Prostate gland (tissue), 2 donors: ENCODE results near the gene LNX1.

Experiments
- CTCF ChIP-seq, 4 experiments: fragments of 200-600 bp in 2 of 4; fragments of 450-650 bp in 2 of 4; sonication (generic) in 2 of 4; IDR thresholded peaks; 1 replicate in 3 of 4; 2 replicates in 1 of 4; pipeline ENCODE4 v1.5.1; 2016 to 2019; ENCODE audit warnings: antibody characterized with exemption in 4 of 4, mild to moderate bottlenecking in 2 of 4, moderate library complexity in 2 of 4
- POLR2A ChIP-seq: fragments of 450-650 bp; IDR thresholded peaks from one replicate; pipeline ENCODE4 v1.6.1; 2016; ENCODE audit warnings: antibody characterized with exemption, mild to moderate bottlenecking

DNA sequence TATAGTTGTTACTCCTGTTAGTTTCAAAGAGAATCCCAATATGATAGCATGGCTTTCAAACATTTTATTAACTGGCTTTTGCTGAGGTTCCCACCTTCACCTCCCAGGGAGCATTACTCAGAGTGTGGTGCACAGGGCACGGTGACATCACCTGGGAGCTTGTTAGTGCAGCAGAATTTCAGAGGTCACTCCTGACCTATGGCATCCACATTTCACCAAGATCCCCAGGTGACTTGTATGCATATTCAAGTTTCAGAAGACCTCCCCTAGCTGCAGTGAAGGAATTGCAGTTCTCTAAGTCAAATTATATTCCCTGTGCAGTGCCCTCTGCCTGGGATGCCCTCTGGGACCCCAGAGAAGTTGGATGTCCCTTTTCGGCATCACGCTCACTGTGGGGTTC lies 29.7 kb upstream of the LNX1 start:
- TF ChIP-seq POLR2A (no peak), CTCF (IDR thresholded peaks at IDR 0.05) (no peak)
